ENCODE measurements around the gene FAM20C.
"Not testable (repeated sequence)": the region's sequence is repeated elsewhere in the genome, so short reads cannot be mapped to it uniquely, and the experiment has no call there.

The FAM20C gene

DNA sequence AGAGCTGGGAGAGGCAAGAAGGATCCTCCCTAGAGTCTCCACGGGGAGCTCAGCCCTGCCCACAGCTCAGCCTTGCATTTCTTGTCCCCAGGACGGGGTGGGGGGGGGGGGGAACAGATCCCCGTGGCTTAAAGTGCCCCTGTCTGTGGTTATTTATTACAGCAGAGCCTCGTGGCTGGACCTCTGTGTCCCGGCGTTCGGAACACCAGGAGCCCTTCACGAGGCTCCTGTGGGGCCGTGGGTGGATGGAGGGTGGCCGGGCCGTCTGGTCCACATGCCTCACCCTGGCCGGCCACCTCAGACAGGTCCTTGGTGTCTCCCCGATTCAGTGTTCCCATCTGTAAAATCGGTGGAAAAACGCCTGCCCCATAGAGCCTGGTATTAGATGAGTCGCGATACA lies 37.9 kb downstream of the FAM20C start:
- DNase-seq = no peak

- DNase-seq = no peak
Observed at GRCh38 chr7:231030-231857, 38.9 kb downstream of the FAM20C start.

- no peak for DNase-seq
Observed at GRCh38 chr7:231858-232246, 39.5 kb downstream of the FAM20C start.

GRCh38 chr7:232410-233248 lies 40.3 kb downstream of the FAM20C start:
- DNase-seq = no peak

GRCh38 chr7:233249-234035 lies 41.1 kb downstream of the FAM20C start:
- no peak for DNase-seq

GRCh38 chr7:234051-234707 lies 41.8 kb downstream of the FAM20C start:
- DNase-seq = no peak

DNA sequence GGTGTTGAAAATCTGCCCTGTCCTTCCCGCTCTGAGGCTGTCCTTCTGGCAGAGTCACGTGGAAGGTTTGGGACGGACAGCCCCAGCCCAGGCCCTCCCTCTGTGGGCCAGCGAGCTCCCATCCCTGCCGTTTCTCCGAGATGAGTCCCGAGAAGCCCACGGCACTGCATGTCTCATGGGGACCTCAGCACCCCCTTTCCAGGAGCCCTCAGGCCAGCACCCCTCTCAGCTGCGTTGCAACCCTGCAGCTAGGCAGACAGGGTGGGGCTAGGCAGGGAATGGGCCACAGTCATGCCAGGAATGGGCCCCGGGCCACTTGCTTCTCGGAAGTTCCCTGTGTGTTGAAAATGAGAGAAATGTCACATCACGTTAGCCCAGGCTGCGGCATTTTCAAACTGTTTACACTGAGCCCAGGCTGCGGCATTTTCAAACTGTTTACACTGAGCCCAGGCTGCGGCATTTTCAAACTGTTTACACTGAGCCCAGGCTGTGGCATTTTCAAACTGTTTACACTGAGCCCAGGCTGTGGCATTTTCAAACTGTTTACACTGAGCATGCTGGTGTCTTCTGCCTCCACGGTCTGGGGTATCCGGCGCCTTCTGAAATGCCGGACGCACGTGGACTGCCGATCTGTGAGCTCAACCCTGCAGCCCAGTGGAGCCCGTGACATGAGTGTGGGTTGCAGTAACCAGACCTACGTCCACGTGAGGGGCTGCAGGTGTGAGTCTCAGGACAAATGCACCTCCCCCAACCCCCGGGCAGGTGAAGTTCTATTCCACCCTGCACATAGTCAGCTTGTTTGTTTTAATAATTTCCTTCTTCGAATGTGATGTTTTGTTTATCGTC lies 42.6 kb downstream of the FAM20C start:
- no peak for DNase-seq

- DNase-seq = no peak
Observed at GRCh38 chr7:235576-236395, 43.4 kb downstream of the FAM20C start.

DNA sequence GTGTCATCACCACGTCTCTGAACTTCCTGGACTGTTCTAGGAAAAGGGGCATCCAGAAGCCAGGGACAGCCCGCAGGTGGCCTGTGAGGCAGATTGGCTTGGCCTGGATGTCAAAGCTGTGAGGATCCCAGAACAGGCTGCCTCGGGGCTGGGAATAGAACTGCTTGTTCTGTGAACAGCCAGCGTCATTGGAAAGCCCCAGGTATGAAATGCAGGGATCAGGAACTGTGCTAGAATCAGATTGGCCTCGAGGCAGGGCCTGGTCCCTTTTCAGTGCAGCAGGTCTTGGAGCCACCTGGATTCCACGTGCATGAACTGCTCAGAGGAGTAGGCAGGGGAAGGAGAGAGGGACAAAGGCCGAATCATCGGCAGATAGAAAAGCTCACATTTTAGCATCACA lies 44.6 kb downstream of the FAM20C start:
- DNase-seq = no peak

DNA sequence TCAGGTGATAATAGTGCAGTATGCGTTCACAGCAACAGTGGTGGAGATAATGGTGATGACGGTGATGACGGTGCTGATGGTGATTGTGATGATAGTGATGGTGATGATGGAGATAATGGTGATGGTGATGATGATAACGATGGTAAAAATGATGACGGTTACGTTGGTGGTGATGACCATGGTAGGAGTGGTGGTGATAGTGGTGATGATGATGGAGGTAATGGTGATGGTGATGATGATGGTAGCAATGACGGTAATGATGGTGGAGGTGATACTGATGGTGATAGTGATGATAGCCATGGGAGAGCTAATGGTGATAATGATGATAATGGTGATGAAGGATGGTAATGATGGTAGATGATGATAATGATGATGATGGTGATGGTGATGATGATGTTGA lies 45.0 kb downstream of the FAM20C start:
- DNase-seq = no peak

- DNase-seq = no peak
Observed at GRCh38 chr7:240146-240676, 47.8 kb downstream of the FAM20C start.

DNA sequence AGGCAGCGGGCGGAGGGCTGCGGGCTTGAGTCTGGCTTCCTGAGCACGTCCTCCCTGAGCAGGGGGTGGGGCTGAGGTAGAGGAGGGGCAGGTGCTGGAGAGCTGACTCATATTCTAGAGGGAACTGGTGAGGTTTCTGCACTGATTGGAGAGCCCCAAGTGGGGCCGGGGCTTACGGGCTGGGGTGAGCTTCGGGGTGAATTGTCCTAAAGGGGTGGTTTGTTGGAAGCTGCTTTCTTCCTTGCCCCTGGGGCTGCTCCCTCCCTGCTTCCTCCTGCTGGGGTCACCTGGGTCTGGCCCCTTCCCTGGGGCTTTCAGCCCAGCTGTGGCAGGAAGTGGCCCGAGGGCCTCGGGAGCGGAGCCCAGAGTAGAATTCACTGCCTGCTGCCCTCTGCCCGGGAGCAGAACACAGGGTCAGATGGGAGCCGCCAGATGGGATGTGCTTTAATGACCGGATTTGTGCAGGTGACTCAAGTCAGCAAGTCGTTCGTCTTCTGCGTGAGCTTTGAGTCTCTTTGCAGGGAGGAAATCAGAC lies 48.6 kb downstream of the FAM20C start:
- DNase-seq = no peak

- no peak for DNase-seq
Observed at GRCh38 chr7:241513-241912, 49.1 kb downstream of the FAM20C start.

DNA sequence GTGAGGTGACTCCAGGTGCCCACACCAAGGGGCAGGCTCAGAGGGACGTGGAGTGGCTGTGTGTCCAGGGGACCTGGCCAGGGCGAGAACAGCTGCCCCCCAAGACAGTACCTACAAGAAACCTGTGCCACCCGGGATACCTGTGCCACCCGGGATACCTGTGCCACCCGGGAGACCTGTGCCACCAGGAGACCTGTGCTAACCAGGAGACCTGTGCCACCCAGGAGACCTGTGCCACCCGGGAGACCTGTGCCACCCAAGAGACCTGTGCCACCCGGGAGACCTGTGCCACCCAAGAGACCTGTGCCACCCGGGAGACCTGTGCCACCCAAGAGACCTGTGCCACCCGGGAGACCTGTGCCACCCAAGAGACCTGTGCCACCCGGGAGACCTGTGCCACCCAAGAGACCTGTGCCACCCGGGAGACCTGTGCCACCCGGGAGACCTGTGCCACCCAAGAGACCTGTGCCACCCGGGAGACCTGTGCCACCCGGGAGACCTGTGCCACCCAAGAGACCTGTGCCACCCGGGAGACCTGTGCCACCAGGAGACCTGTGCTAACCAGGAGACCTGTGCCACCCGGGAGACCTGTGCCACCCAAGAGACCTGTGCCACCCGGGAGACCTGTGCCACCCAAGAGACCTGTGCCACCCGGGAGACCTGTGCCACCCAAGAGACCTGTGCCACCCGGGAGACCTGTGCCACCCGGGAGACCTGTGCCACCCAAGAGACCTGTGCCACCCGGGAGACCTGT lies 50.6 kb downstream of the FAM20C start:
- DNase-seq = not testable (repeated sequence)

DNA sequence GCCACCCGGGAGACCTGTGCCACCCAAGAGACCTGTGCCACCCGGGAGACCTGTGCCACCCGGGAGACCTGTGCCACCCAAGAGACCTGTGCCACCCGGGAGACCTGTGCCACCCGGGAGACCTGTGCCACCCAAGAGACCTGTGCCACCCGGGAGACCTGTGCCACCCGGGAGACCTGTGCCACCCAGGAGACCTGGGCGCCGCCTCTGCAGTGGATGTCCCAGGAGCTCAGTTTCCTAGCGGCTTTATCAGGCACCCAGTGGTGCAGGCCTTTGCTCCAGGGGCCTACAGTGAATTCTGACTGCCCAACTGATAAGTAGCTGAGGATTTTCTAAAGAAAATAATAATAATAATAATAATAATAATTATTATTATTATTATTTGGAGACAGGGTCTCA lies 51.2 kb downstream of the FAM20C start:
- DNase-seq = not testable (repeated sequence)

DNA sequence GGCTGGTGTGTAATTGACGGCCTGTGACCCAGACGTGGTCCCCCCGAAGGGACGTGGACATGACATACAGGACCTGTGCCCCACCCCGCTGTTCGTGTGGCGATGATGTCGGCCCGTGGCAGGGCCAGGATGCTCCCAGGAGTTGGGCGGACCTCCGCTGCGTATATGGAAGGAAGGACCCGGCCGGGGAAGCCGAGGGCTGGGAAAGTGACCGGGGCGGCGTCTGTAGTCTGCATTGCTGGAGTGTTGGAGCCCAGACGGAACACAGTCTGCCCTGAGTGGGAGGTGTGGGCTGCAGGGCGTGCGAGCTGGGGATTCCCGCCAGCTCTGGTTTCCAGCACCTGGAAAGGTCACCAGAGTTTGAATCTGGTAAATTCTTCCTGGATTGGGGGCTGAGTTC lies 52.6 kb downstream of the FAM20C start:
- no peak for DNase-seq

DNA sequence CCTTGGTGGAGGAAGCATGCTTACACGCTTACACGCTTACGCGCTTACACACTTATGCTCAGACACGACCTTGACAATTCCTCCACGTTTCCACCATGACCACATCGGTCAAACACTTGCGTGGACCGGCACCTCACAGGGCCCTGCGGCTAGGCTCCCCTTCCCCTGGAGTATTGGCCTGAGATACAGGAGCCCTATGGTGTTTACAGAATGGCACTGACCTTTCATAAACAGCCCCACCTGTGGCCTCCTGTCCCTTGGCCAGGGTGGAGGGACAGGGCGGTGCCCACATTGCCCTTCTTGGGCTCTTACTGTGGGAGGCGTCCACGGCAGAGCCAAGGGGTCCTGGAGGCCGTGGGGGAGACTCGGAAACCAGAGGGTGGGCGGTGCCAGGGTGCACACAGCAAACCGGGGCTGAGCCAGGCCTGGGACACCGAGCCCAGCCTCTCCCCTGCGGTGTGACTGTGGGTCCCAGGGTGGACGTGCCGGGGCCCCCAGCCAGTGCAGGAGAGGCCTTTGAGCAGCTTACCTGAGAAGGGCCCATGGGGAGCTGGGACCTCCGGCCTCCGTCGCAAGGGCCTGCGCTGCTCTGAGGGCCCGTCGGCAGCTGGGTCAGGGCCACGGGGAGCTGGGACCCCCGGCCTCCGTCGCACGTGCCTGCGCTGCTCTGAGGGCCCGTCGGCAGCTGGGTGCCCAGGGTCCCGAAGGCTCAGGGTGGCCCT lies 53.4 kb downstream of the FAM20C start:
- DNase-seq = no peak

DNA sequence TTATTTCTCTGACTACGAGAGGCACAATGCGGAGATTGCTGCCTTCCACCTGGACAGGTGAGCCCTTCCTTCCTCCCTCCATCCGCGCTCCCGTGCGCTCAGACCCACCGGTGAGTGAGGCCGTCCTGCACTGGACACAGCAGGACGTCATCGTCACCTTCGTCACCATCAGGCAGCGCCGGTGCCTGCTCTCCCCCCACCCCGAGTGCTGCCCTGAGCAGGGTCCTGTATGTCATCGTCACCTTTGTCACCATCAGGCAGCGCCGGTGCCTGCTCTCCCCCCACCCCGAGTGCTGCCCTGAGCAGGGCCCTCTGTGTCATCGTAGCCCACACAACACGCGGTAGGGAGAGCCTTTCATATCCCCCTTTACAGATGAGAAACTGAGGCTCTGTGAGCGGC lies 54.1 kb downstream of the FAM20C start:
- DNase-seq = no peak

DNA sequence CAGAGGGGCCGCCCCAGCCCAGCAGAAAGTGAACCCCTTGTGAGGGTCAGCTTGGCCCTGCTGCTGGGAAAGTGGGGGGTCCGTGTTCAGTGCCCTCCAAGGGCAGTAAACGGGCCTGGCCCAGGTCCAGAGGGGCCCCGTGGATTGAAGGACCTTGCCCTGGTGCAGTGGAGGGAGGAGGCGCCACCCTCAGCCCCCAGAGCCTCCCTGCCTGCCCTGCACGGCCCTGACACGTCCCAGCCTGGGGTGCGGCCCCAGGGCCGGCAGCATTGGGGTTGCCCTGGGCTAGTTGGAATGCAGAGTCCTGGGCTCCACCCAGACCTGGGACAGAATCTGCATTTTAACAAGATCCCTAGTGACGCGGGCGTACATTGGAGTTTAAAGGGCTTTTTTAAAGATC lies 54.8 kb downstream of the FAM20C start:
- no peak for DNase-seq
